ENCODE measurements around the gene CORO2B. TPM values are rescaled to one million over a fixed set of nuclear protein-coding genes. Genes with fewer than 3 reads are reported as not detected.

Gene CORO2B
- total RNA-seq, 4 donors from 2014 or later = 0.19 to 2.3 (median 0.22) TPM; not detected in 1

DNA sequence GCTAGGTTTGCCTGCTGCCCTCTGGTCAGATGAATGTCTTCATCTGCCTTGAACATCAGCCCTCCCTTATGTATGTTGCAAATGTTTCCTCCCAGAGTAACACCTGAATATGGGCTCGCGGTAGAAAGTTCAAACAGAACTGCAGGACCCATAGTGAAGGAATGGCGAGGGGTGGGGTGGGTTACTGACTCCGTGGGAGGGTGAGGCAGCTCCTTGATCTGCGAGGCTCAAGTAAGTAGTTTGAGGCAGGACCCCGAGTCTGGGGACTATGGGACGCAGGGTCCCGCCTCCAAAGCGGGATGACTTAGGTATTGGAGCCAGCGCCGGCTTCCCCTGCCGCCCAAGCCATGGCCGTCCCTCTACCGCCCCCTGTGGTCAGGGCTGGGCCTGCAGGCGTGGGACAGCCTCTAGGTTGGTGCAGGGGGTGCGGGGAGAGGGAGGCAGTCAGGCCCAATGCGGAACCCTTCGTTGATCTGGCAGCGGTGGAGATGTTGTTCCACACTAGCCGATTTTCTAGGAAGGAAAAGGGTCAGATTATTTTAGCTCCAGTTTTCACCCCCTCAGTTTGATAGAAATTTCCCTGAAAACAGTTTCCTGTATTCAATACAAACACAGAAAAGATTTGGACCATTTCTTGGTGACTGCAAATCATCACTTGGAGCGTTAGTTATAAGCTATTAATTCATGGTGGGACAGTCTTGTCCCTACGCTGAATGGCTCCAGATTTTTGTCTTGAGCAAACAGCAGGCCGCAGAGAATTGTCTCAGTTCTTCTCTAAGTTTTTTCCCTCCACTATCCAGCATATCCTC lies 72.3 kb downstream of the CORO2B start:
- DNase-seq = no peak
- intact Hi-C loops (cut with DNase I) = no loop called here
- peaks cover 0 to 8% (median 3%) of the 10 kb centered on the region in 3 donors for H3K4me1 ChIP-seq

DNA sequence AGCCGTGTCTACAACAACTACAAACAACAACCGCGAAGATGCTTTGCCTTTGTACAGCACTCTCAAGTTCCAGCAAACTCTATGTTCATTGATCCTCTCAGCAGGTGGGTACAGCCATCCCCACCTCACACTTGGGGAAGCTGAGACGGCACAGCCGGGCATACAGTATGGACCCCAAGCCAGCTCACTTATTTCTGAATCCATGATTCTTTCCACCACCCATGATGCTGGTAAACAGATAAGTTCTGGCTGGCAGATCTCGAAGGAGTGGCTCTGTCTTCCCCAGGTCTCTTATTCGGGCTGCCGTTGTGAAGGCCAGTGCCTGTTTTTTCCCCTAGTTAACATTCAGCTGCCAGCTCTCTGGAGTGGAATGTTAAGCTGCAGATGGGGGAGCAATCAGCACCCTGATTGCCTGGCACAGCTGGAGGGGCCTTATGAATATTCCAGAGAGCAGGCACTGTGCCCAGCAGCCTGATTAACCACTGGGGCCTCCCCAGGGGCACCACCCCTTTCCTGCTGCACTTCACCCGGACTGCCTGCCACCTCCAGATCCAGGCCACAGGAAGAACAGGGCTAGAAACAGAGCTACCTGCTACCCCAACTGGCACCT lies 73.2 kb downstream of the CORO2B start:
- intact Hi-C loops (cut with DNase I) = no loop called here
- Histone ChIP-seq H3K36me3 (no peaks in the 10 kb centered on the region), H3K9me3 (no peaks in the 10 kb centered on the region), H3K4me3 (no peak overlapping the region), H3K27me3 (no peaks in the 10 kb centered on the region), H3K4me1 (peaks cover 0 to 8% (median 3%) of the 10 kb centered on the region in 3 donors), H3K27ac (no peak overlapping the region)
- 66 to 68% methylated on average over 8 of the region's 9 CpGs for WGBS, 2 donors
- no peak for DNase-seq
- TF ChIP-seq, protein P1, sequence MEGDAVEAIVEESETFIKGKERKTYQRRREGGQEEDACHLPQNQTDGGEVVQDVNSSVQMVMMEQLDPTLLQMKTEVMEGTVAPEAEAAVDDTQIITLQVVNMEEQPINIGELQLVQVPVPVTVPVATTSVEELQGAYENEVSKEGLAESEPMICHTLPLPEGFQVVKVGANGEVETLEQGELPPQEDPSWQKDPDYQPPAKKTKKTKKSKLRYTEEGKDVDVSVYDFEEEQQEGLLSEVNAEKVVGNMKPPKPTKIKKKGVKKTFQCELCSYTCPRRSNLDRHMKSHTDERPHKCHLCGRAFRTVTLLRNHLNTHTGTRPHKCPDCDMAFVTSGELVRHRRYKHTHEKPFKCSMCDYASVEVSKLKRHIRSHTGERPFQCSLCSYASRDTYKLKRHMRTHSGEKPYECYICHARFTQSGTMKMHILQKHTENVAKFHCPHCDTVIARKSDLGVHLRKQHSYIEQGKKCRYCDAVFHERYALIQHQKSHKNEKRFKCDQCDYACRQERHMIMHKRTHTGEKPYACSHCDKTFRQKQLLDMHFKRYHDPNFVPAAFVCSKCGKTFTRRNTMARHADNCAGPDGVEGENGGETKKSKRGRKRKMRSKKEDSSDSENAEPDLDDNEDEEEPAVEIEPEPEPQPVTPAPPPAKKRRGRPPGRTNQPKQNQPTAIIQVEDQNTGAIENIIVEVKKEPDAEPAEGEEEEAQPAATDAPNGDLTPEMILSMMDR (IDR thresholded peaks at IDR 0.05) = no peak
- no peak for TF ChIP-seq POLR2A (IDR thresholded peaks at IDR 0.05)

More for the DNA sequence above, 72.3 kb downstream of the CORO2B start:
- H3K4me3 ChIP-seq = no peak overlapping the region
- no peak overlapping the region for H3K27ac ChIP-seq
- H3K27me3 ChIP-seq = no peaks in the 10 kb centered on the region
- TF ChIP-seq, protein P1 (IDR thresholded peaks at IDR 0.05) = peak in 5 of 6 experiments; percentile 32 to 67 (median 53)
- no peak for TF ChIP-seq POLR2A (IDR thresholded peaks at IDR 0.05)
- no peaks in the 10 kb centered on the region for H3K36me3 ChIP-seq
- WGBS, 2 donors = 73 to 82% methylated on average over 9 to 15 of the region's 23 CpGs
- H3K9me3 ChIP-seq = no peaks in the 10 kb centered on the region

DNA sequence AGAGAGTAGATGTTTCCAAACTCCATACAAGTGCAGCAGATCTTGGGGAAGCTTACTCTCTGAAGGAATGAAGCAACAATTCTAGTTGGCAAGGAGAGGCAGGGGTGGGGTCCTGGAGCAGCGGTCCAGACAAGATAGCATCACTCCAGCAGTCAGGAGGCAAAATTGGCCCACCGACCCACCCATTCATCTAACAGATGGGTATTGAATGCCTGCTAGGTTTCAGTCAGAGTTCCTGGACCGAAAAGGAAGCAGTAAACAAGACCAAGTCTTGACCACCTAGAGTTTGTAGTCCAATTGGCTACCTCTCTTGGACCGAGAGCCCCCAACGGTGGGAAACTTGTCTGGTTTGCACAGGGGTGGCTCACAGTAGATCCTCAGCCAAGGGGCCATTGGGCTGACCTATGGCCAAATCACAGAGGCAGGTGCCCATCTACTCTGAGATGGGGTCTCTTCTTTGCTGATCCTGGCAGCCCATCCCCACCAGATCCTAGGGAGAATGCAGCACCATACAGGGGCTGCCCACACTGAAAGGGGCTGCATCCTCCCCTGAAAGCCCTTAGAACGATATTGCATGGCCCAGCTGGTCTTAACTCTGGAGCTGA lies 74.3 kb downstream of the CORO2B start:
- WGBS, 2 donors = 54 to 100% methylated on average over 3 of the region's 6 CpGs

DNA sequence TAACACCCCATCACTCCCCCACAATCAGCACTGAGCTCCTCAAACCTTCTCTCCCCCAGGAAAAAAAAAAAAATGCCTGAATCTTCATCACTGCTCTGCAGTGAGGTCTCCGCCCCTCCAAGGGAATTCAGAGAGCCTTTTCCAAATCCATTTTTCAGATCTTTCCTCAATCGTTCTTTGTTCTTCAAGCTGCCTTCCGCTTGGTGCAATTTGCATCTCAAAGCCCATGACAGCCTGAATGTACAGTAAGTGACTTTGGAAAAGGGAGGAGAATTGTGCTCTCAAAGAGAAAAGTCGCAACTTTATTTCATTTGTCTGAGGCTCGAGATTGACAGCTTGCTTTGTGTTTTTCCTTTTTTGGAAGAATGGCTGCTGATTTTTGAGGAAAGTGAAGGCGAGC lies 75.0 kb downstream of the CORO2B start:
- Histone ChIP-seq H3K4me3 (no peak overlapping the region), H3K36me3 (no peaks in the 10 kb centered on the region), H3K27ac (no peak overlapping the region), H3K4me1 (peaks cover 0 to 8% (median 3%) of the 10 kb centered on the region in 3 donors), H3K9me3 (no peaks in the 10 kb centered on the region), H3K27me3 (no peaks in the 10 kb centered on the region)
- TF ChIP-seq POLR2A (IDR thresholded peaks at IDR 0.05) = no peak
- TF ChIP-seq, protein P1 (IDR thresholded peaks at IDR 0.05) = no peak
- 89% methylated on average over 6 of the region's 6 CpGs for WGBS, 2 donors
- DNase-seq = no peak
- intact Hi-C loops (cut with DNase I) = no loop called here

More for the DNA sequence above, 74.3 kb downstream of the CORO2B start:
- Histone ChIP-seq H3K27ac (no peak overlapping the region), H3K36me3 (no peaks in the 10 kb centered on the region), H3K4me1 (peaks cover 0 to 8% (median 3%) of the 10 kb centered on the region in 3 donors), H3K4me3 (no peak overlapping the region), H3K9me3 (no peaks in the 10 kb centered on the region), H3K27me3 (no peaks in the 10 kb centered on the region)
- no peak for TF ChIP-seq POLR2A (IDR thresholded peaks at IDR 0.05)
- TF ChIP-seq, protein P1 (IDR thresholded peaks at IDR 0.05) = no peak
- no peak for DNase-seq
- intact Hi-C loops (cut with DNase I) = no loop called here
